ENCODE data around the gene LLGL2.

Gene LLGL2

DNA sequence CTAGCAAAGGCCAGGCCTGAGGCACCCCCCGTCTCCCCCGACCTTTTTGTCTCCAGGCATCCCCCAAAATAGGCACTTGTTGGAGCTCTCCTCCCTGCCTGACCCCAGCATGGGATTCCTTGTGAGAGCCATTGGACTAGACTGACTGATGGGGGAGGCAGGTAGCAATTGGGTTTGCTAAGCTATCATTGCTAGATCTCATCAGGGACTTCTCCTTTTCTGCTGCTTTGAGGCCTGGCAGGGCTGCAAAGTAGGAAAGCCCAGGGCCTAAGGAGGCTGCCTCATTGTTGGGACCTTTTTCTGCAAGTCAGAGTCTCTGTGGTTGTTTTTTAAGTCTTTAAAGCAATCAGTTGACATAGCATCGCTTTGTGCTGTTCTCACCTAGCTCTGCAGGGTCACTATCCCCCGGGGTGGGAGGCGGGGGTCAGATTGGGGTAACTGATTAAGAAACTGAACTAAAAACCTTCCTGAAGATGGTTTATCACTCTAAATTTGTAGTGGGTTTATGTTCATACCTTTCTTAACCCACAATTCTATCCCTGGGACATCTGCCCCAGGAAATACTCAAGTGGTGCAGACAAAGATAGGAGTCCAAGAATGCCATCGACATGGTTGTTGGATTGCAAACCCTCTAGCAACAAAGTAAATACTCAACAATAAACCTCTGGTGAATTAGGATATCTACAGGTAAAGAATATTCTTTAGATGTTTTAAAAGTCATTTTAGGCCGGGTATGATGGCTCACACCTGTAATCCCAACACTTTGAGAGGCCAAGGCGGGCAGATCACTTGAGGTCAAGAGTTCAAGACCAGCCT is 28.0 kb downstream of the LLGL2 start:
- no peak for DNase-seq

GRCh38 chr17:75555679-75556153 is 30.2 kb downstream of the LLGL2 start:
- DNase-seq: no peak

DNA sequence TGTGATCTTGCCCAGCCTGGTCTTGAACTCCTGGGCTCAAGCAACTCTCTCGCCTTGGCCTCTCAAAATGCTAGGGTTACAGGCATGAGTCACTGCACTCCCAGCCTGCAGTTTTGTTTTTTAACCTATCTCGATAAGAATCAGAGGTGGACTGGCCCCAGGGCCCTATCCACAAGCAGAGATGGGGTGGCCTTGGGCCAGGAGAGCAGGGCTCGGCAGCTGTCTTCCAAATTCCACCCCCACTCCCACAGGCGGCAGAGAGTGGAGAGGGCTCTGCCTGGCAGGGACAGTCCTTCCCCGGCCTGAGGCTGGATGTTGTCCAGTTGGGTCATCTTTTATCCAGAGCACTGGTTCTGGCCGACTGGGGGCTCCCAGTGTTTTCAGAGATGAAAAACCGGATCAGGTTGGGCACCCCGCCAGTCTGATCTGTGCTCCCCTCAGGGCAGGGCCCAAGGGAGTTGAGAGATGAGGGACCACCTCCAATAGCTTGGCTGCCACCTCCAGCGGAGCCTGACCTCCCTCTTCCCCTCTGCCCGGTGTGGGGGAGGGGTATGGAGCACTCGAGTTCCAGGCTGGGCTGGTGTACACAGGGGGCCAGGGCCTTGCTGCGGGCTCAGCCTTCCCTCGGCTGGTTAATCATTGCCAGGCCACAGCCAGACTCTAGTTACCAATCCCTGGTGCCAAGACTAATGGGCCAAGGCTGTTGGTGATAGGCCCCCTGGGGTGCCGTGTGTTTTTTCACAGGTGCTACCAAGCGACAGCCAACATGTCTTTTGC is 31.8 kb downstream of the LLGL2 start:
- DNase-seq: no peak

- DNase-seq: no peak
These were observed 32.6 kb downstream of the LLGL2 start for GRCh38 chr17:75557852-75558665.

DNA sequence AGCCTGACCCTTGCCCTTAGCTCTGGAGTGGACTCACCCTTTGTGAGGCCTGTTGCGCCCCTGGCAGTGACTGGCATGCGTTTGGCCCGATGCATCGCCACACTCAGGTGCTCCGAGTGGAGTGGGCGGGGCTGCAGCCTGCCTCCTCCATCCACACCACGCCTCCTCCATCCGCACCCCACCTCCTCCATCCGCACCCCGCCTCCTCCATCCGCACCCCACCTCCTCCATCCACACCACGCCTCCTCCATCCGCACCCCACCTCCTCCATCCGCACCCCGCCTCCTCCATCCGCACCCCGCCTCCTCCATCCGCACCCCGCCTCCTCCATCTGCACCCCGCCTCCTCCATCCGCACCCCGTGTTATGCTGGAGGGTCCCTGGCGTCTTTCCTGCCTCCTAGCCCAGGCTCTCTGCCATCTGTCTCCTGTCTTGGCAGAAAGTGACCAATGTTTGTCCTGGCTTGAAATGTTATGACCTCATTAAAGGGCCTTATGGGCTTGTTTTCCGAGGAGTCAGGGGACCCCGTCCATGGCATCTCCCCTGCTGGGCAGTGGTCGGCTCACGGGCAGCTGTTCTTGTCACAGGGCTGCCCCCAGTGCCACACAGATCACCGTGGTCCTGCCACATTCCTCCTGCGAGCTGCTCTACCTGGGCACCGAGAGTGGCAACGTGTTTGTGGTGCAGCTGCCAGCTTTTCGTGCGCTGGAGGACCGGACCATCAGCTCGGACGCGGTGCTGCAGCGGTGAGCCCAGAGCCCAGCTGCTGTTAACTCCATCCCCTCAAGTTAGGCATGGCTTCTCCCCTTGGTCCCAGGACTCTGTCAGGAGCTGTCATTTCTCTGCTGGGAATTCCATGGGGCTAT is 33.4 kb downstream of the LLGL2 start:
- no peak for DNase-seq

DNA sequence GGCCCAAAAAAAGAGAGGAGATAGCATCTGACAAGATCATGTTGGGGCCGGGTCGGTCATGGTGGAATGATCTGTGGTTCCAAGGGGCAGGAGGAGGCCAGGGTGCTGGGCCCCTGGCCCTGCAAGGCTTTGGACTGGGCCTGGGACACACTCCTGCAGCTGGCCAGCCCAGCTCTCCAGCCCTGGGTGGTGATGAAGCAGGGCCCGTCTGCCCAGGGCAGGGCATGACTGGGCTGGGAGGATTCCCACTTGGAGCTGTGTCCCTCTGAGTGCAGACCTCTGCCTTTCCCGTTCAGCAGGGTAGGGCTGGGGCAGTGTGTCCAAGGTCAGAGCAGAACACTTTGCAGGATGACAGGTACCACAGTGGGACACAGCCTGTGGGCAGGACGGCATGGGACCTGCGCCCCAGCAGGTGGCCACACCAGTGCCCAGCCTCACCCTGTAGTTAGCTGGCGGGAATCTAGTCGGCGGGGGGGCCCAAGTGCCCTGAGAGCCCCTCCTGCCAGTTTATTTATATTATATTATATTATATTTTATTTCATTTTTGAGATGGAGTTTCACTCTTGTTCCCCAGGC is 34.5 kb downstream of the LLGL2 start:
- DNase-seq: no peak

DNA sequence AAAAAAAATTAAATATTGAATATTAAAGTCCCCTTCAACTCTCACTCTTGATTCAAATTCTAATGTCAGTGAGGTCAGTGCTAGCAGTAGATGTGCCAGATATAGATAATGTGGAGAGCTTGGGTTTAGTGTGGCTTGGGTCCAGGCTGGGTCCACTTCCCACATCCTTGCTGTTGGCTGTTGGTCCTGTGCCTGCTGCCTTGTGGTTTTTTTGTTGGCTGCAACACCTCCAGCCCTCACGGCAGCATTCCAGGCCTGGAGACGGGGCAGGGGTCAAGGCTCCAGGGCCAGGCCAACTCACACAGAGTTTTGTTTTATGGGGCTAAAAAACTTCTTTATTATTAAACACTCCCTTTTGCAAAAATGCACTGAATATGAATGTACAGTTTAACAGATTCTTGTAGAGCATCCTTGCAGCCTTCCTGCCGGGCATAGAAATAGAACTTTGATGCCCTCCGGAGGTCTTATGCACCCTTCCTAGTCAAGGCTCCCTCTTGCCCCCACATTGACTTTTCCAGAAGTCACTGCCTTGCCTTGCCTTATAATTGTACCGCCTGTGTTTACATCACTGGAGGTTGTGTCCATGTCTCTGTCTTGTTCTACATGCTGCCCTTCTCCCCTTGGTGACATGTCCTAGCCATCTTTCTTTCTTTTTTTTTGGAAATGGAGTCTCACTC is 36.6 kb downstream of the LLGL2 start:
- no peak for DNase-seq

DNA sequence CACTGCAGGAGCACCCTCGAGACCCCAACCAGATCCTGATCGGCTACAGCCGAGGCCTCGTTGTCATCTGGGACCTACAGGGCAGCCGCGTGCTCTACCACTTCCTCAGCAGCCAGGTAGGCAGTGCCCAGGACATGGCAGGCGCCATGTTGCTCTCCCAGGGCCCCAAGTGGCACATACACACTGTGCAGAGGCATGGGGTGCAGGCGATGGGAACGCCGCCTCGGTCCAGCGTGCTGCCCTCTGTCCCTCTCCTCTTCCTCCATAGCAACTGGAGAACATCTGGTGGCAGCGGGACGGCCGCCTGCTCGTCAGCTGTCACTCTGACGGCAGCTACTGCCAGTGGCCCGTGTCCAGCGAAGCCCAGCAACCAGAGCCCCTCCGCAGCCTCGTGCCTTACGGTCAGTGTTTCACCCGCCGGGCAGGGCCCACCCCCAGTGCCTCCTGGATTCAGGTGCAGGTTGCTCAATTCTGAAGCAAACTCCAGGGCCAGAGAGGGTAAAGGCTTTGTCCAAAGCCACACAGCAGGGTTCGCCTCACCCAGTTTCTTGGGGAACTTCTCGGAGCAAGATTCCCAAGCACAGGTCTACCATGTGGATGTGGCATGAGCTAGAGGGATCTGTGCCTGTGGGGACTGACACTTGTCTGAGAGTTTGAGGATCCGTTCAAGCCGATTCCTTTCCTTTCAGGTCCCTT is 37.7 kb downstream of the LLGL2 start:
- no peak for DNase-seq

GRCh38 chr17:75564195-75564594 is 38.7 kb downstream of the LLGL2 start:
- no peak for DNase-seq

GRCh38 chr17:75565066-75565465 is 39.6 kb downstream of the LLGL2 start:
- DNase-seq: no peak

DNA sequence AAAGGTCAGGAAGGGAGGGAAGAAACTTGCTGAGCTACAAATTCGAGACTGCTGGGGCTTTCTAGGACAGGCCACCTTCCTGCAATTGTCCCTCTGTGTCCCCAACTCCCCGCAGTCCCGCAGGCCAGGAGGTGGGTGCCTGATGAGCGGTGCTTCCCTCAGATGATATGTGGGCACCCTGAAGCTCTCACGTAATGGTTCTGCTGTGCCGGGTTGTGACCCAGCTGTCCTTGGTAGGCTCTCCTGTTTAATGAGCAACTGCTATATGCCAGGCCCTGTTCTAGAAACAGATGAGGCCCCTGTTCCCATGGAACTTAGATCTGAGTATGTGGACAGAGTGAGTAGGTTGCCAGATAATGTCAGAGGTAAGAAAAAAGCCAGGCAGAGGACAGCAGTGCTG is 40.1 kb downstream of the LLGL2 start:
- DNase-seq: no peak

GRCh38 chr17:75566416-75566815 is 40.9 kb downstream of the LLGL2 start:
- DNase-seq: no peak

DNA sequence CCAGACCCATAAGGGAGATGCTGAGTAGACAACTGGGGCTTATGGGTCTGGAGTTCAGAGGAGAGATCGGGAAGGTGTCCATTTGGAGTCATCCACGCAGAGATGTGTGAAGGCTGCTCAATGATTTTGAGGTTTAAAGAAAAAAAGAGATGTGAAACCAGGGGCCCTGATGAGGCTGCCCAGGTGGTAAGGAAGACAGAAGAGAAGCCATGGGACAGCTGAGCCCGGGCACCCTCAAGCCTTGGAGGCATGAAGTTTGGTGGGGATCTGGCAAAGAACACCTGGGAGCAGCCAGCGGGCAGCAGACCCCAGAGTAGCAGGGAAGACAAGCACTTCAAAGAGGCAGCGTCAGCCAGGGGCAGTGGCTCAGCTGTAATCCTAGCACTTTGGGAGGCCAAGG is 41.3 kb downstream of the LLGL2 start:
- DNase-seq: no peak

GRCh38 chr17:75568412-75569255 is 43.1 kb downstream of the LLGL2 start:
- no peak for DNase-seq

GRCh38 chr17:75570034-75570676 is 44.7 kb downstream of the LLGL2 start:
- no peak for DNase-seq

GRCh38 chr17:75570772-75571171 is 45.3 kb downstream of the LLGL2 start:
- DNase-seq: no peak

DNA sequence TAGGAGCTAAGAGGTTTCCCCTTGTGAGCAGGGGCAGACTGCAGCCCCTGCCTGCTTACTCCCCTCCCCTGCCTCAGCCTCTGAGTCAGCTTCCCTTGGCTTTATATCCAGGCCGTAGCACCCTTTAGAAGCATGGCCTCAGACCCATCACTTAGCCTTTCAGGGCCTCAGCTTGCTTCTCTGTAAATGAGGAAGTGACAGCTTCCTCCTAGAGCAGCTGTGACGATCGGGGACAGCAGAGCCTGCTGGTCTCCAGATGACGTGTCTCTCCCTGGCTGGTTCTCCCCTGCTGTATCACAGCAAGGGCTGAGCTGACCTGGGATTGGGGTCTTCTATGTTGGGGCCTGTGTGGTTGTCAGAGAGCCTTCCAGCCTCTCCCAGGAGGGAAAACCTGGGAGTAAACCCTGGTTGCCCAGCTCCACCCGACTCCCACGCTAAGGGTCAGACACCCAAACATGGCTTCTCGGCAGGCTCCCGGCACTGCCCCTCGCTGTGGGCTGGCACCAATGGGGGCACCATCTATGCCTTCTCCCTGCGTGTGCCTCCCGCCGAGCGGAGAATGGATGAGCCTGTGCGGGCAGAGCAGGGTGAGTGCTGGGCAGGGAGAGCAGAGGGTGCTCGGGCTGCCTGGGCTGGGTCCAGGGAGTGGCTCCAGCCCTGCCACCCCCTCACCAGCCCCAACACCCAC is 45.8 kb downstream of the LLGL2 start:
- DNase-seq: no peak

DNA sequence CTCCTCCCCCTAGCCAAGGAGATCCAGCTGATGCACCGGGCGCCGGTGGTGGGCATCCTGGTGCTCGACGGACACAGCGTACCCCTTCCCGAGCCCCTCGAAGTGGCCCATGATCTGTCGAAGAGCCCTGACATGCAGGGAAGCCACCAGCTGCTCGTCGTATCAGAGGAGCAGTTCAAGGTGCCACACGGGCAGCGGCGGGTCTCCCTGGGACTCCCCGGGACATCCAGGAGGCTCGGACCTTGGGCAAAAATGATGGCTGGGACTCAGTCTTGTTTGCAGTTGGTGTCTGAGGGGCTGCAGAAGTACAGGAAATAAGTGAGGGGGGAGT is 46.4 kb downstream of the LLGL2 start:
- no peak for DNase-seq
